VCaP (cell line): ENCODE results near the gene MRPL20.

Source experiments
- H3K27ac ChIP-seq: fragments of 450-650 bp; 2 replicates; pipeline ENCODE4 v1.5.1; 2017
- TF ChIP-seq, protein P1 (sequence below): fragments of 450-650 bp; conservative IDR thresholded peaks from 2 replicates; pipeline ENCODE4 v1.5.1; 2017; ENCODE audit warnings: mild to moderate bottlenecking, moderate library complexity

The MRPL20 gene

DNA sequence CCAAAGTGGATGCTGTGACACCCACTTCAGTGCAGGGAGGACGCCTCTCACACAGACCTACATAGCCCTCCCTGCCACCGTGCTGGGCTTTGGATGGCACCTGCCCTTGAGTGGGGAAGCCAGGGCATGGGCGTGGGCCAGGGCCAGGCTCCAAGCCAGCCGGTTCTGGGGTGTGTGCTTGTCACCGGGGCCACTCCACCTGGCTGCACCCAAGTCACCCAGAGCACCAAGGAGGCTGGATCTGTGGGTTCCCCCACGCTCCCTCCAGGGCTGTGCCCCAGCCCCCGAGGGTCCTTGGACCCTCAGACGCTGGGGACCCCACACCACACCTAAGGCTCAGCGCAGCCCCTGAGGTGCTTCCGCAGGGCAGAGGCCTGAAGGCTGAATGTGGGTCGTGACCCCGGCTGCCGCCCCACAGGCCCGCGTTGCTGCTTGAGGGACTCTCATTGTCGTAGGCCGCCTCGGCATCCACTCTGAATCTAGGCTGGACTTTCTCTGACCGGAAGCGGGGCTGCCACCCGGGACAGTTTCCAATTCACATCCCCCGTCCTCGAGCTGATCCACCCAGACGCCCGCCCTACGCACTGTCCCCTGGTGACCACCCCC lies 50.2 kb downstream of the MRPL20 start:
- H3K27ac ChIP-seq, result no peak overlapping the region
- TF ChIP-seq, protein P1, sequence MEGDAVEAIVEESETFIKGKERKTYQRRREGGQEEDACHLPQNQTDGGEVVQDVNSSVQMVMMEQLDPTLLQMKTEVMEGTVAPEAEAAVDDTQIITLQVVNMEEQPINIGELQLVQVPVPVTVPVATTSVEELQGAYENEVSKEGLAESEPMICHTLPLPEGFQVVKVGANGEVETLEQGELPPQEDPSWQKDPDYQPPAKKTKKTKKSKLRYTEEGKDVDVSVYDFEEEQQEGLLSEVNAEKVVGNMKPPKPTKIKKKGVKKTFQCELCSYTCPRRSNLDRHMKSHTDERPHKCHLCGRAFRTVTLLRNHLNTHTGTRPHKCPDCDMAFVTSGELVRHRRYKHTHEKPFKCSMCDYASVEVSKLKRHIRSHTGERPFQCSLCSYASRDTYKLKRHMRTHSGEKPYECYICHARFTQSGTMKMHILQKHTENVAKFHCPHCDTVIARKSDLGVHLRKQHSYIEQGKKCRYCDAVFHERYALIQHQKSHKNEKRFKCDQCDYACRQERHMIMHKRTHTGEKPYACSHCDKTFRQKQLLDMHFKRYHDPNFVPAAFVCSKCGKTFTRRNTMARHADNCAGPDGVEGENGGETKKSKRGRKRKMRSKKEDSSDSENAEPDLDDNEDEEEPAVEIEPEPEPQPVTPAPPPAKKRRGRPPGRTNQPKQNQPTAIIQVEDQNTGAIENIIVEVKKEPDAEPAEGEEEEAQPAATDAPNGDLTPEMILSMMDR, result no peak

DNA sequence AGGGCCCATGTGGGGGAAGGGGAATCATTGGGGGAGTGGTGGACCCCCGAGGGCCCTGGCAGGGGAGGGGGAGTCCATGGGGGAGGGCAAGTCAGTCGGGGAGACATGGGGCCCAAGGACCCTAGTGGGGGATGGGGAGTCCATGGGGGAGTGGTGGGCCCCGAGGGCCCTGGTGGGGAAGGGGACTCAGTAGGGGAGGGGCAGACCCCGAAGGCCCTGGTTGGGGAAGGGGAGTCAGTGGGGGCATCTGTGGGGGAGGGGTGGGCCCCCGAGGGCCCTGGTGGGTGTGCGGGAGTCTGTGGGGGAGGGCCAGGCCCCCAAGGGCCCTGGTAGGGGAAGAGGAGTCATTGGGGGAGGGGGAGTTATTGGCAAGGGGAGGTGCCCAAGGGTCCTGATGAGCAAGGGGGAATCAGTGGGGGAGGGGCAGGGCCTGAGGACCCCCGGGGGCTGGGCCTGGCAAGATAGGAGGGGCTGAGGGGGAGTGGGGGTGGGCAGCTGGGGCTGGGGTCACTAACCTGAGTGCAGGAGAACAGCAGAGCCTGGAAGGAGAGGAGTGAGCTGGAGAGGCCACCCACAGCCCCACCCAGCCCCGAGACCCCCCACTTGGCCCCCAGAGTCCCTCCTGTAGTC lies 50.8 kb downstream of the MRPL20 start:
- no peak overlapping the region for H3K27ac ChIP-seq
- TF ChIP-seq, protein P1, result no peak

DNA sequence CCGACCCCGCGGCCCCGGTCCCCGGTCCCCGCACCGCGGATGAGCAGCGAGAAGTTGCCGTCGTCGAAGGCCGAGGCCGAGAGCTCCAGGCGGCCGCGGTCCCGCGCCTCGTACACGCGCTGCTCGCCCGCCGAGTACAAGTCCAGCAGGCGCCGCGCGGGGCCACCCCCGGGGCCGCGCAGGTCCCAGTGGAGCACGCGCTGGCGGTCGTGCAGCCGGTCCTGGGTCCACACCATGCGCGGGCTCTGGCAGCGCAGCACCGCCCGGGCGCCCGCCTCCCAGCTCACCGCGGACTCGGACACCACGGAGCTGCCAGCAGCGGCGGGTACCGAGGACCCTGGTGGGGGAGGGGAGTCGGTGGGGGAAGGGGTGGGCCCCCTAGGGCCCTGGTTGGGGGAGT lies 51.7 kb downstream of the MRPL20 start:
- no peak overlapping the region for H3K27ac ChIP-seq

DNA sequence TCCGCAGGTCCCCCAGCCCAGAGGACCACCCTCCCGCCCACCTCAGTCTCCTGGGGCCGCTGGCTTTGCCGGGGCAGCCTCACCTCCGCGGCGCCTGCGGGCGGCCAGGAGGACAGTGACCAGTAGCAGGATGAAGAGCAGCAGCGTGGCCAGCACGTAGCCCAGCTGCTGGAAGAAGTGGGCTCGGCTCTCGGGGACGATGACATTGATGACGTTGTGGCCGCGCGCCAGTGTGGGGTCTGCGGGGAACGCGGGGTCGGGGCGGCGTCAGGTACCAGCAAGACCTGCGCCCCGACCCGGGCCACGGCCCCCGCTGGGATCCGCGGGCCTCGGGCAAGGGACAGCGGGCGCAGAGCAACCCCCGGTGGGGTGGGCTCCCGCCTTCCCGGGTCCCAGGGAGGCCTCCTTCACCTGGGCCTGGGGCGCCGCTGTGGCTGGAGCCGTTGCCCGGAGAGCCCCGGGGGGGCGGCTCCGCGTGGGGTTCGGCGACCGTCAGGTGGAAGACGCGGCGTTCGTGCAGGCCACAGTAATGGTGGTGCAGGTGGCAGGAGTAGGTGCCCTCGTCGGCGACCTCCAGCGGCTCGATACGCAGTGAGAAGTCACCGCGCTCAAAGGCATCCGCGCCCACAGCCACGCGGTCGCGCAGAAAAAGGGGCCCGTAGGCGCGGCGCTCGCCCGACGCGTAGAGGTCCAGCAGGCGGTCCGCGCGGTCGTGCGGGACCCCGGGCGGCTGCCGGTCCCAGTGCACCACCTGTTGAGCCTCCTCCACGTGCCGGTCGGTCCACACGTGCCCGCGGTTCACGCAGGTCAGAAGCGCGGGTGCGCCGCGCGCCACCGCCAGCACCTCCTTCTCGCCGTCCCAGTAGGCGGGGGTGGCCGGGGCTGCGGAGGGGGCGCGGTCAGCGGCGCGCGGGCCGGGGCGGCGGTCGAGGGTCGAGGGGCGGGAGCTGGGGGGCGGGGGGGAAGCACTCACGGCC lies 52.5 kb downstream of the MRPL20 start:
- TF ChIP-seq, protein P1, result no peak
- peak overlapping the region; percentile 64 for H3K27ac ChIP-seq

More for the DNA sequence above, 51.7 kb downstream of the MRPL20 start:
- TF ChIP-seq, protein P1, result no peak

DNA sequence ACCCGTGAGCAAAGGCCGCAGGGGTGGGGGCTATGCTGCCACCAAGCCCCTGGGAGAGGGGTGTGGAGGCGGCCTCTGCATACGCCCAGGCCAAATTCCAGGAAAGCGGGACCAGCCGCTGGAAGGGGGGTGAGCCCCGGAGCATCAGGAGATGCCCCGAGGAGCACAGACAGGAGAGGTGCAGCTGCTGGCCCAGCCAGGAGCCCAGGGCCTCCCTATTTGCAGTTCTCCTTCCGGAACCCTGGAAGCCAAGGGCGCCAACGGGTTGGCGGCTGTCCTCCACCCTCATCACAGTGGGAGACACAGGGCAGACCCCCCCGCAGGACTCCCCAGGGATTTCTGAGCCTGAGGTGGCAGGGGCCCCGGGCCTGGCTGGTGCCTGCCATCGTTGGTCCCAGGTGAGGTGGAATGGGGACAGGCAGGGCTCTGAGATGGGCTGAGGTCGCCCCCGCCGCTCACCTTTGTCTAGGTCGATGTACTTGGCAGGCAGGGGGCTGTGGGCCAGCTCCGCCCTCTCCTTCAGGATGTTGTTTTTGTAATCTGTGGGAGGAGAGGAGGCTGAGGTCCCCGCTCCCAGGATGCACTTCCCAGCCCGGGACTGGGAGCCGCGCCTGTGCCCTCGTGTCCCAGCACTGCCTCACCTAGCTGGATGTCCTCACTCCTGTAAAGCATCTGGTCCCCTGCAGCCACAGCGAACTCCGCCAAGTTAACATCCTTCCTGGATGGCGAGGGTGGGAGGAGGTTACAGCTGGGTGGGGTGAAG lies 53.5 kb downstream of the MRPL20 start:
- TF ChIP-seq, protein P1, result no peak
- H3K27ac ChIP-seq, result peak overlapping the region; percentile 64

DNA sequence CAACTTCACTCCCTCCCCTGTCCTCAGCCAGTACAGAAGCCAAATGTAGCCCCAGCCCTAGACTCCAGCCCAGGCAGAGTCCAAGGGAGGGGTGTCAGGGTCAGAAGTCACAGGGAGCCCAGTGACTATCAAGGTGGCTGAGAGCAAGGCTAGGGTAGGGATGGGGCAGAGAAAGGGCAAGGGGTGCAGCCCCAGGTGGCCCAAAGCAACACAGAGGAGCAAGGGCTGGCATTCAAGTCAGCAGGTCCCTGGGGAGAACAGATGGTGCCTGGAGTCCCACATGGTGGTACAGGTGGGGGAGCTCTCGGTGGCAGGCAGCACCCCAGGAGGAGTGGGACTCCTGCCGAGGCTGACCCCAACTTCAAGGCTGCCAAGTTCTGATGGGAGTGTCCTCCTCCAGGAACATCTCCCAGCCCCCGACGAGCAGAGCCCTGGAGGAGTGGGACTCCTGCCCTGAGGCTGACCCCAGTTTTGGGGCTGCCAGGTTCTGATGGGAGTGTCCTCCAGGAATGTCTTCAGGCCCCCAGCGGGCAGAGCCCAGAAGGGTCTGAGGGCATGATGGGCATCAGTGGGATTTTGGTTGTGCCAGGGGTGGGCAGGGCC lies 54.2 kb downstream of the MRPL20 start:
- TF ChIP-seq, protein P1, result no peak
- peak overlapping the region; percentile 64 for H3K27ac ChIP-seq
